Lower leg skin (tissue), 4 donors: ENCODE results near the gene SFT2D3. TPM values are rescaled to one million over a fixed set of nuclear protein-coding genes. Genes with fewer than 3 reads are reported as not detected.

ENCODE experiments used
- DNase-seq, 2 donors: peaks; one replicate each; pipeline ENCODE4 v3.0.0-alpha.2; 2019; ENCODE audit warnings: low spot score in 2 of 2
- H3K4me3 ChIP-seq: fragments of 200-600 bp; sonication (generic); 2 replicates; pipeline ENCODE4 v1.5.1; 2017; ENCODE audit warnings: mild to moderate bottlenecking, low read depth; ENCODE audit not compliant: poor library complexity, severe bottlenecking
- CTCF ChIP-seq, 3 donors: fragments of 450-650 bp; IDR thresholded peaks; one replicate each; pipeline ENCODE4 v1.5.1; 2016; ENCODE audit warnings: antibody characterized with exemption in 3 of 3, mild to moderate bottlenecking in 3 of 3, moderate library complexity in 2 of 3
- POLR2A ChIP-seq, 2 donors: fragments of 450-650 bp; IDR thresholded peaks; one replicate each; pipeline ENCODE4 v1.6.1; 2016 to 2017; ENCODE audit warnings: antibody characterized with exemption in 2 of 2, mild to moderate bottlenecking in 1 of 2, moderate library complexity in 1 of 2
- WGBS, 2 donors: methylation state at CpG; one replicate each; pipeline ENCODE4 v1.1.5; 2018; 5-methylcytosine and 5-hydroxymethylcytosine counted together
- intact Hi-C: fragments of 100-400 bp; cut with DNase I; formaldehyde crosslinking; loops from one replicate; pipeline ENCODE4 v1.15.0; 2023; ENCODE audit warnings: low total_unique reads
- total RNA-seq, 4 donors: library from RNA; depleted of rRNA; stranded (reverse); fragments of >200 nt; gene quantifications; one replicate each; pipeline ENCODE4 v1.1.0, GENCODE V29; 2016

Gene SFT2D3
- total RNA-seq, 4 donors from 2014 or later = 9.7 to 16.3 (median 13.7) TPM

GRCh38 chr2:127695491-127696472 is 5.5 kb upstream of the SFT2D3 start:
- no peak for TF ChIP-seq CTCF (IDR thresholded peaks at IDR 0.05)
- H3K4me3 ChIP-seq = no peak overlapping the region
- WGBS, 2 donors = 23 to 31% methylated on average over 38 to 39 of the region's 52 CpGs
- no peak for DNase-seq
- intact Hi-C loops = no loop called here

DNA sequence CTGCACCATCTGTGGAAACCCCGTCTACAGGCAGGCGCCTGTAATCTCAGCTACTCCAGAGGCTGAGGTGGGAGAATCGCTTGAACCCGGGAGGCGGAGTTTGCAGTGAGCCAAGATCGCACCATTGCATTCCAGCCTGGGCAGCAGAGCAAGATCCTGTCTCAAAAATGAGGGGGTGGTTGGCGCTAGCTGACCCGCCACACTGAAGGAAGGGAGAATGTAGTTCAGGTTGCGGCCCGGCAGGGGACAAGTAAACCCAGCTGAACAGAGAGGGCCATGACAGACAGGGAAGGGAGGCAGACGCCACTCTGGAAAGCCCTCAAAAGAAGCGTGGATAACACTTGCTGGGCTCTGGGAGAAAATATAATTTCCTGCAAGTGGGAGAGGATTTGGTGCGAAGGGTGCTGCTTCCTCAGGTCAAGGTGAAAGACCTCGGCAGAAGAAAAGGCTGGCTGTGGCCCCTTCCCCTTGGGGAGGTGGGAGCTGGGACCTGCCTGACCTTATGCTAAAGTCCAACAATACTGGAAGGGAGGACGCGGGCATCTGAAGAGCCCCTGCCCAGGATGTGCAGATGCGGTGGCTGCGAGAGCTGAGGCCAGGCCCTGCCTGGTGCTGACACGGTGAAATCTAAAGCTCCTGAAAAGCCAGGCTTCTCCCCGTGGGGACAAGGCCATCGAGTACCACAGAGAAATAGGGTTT is 3.7 kb upstream of the SFT2D3 start:
- no peak for TF ChIP-seq POLR2A (IDR thresholded peaks at IDR 0.05)
- TF ChIP-seq CTCF (IDR thresholded peaks at IDR 0.05) = no peak
- no peak overlapping the region for H3K4me3 ChIP-seq
- no peak for DNase-seq
- 92 to 95% methylated on average over 21 of the region's 21 CpGs for WGBS, 2 donors
- intact Hi-C loops = no loop called here

GRCh38 chr2:127698553-127699355 is 2.5 kb upstream of the SFT2D3 start:
- 93 to 95% methylated on average over 27 of the region's 27 CpGs for WGBS, 2 donors
- DNase-seq = no peak
- no peak overlapping the region for H3K4me3 ChIP-seq
- TF ChIP-seq POLR2A (IDR thresholded peaks at IDR 0.05) (no peak), CTCF (IDR thresholded peaks at IDR 0.05) (no peak)
- intact Hi-C loops = no loop called here

DNA sequence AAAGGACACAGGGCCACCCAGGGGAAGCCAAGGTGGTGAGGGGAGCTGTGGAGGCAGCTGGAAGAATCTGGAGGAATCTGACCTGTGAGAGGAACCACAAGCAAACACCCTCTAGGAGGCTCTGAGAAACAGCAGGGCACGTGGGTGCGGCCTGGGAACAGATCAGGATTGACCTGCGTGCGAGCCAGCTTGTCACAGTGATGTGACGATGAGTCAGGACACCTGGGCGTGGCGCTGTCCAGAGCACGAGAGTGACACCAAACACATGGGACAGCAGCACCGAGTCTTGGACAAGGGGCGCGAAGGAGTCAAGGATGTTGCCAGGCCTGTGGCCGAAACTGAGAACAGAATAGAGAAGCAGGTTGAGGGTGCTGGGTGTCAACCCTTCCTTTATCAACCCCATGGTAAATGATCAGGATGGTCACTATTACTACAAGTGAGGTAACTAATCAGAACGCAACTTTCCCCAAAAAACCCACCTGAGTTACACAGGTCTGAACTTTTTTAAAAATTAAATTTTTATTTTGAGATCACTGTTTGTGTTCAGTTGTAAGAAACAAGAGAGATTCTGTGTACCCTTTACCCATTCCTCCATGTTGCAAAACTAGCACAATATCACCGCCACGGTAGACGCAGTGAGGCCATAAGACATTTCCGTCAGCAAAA is 637 bp upstream of the SFT2D3 start:
- intact Hi-C loops = no loop called here
- peak; percentile 60 to 92 for DNase-seq
- 42 to 52% methylated on average over 17 of the region's 17 CpGs for WGBS, 2 donors
- TF ChIP-seq CTCF (IDR thresholded peaks at IDR 0.05) (no peak), POLR2A (IDR thresholded peaks at IDR 0.05) (no peak)
- peak overlapping the region; percentile 58 for H3K4me3 ChIP-seq
